Endothelial cell of umbilical vein (primary cell): ENCODE measurements around the gene SPDYE4. TPM values are rescaled to one million over a fixed set of nuclear protein-coding genes. Genes with fewer than 3 reads are reported as not detected.

Experiments used
- BruUV-seq: library from RNA; stranded (reverse); fragments of 400-500 nt; replicated peaks from 2 replicates; lab custom pipeline; 2021; lab: Mats Ljungman, UMichigan
- CTCF ChIA-PET: fragments of 300-600, 350-600 bp; sonication (Branson Sonifier 250); formaldehyde crosslinking; loops from one replicate; lab custom pipeline; 2021; ENCODE audit warnings: antibody characterized with exemption, inconsistent platforms; lab: Charles Lee
- POLR2A ChIA-PET: fragments of 300-600, 350-600 bp; sonication (Branson Sonifier 250); formaldehyde crosslinking; loops from one replicate; lab custom pipeline; 2021; ENCODE audit warnings: antibody characterized with exemption, inconsistent platforms; lab: Charles Lee
- DNase-seq: peaks from one replicate; pipeline ENCODE4 v3.0.0-alpha.2; 2011; ENCODE audit warnings: low read depth, low spot score
- FAIRE-seq: peaks from 2 replicates; lab custom pipeline; 2011; peaks lifted over from hg19 to GRCh38; lab: Jason Lieb, UNC
- H2AFZ ChIP-seq: 2 replicates; pipeline ENCODE4 v1.6.0; 2012; ENCODE audit warnings: low read depth, low read length, control low read depth, inconsistent platforms
- H3K27ac ChIP-seq: 2 replicates; pipeline ENCODE4 v1.5.1; 2011; ENCODE audit warnings: low read depth, mild to moderate bottlenecking, control low read depth, low read length, moderate library complexity; ENCODE audit not compliant: insufficient read depth
- H3K27me3 ChIP-seq, 2 experiments: 2 replicates each; pipeline versions ENCODE4 v1.6.0 to v1.6.1; 2011; ENCODE audit warnings: low read length in 2 of 2, mixed read lengths in 1 of 2; ENCODE audit not compliant: control insufficient read depth in 2 of 2, insufficient read depth in 2 of 2
- H3K36me3 ChIP-seq, 2 experiments: 2 replicates in 1 of 2; 3 replicates in 1 of 2; pipeline ENCODE4 v1.5.1; 2011; ENCODE audit warnings: low read length in 2 of 2, mild to moderate bottlenecking in 1 of 2, moderate library complexity in 1 of 2; ENCODE audit not compliant: control insufficient read depth in 2 of 2, insufficient read depth in 2 of 2; ENCODE audit errors: extremely low read depth in 1 of 2
- H3K4me1 ChIP-seq: 3 replicates; pipeline ENCODE4 v1.5.1; 2011; ENCODE audit warnings: mild to moderate bottlenecking, low read length; ENCODE audit not compliant: control insufficient read depth, insufficient read depth; ENCODE audit errors: extremely low read depth
- H3K4me2 ChIP-seq: 2 replicates; pipeline ENCODE4 v1.6.1; 2011; ENCODE audit warnings: low read length, control low read depth, mixed read lengths; ENCODE audit not compliant: insufficient read depth
- H3K4me3 ChIP-seq, 3 experiments: fragments of 200-600 bp in 1 of 3; sonication (generic), shearing (Covaris generic) in 1 of 3; replicated peaks in 1 of 3; 2 replicates each; pipeline ENCODE4 v1.5.1; 2011 to 2016; ENCODE audit warnings: control low read depth in 3 of 3, low read length in 3 of 3, mild to moderate bottlenecking in 2 of 3, inconsistent platforms in 1 of 3, low read depth in 1 of 3, moderate library complexity in 1 of 3; ENCODE audit not compliant: insufficient read depth in 1 of 3
- H3K79me2 ChIP-seq: 2 replicates; pipeline ENCODE4 v1.6.0; 2012; ENCODE audit warnings: low read length, inconsistent platforms; ENCODE audit not compliant: control insufficient read depth, insufficient read depth
- H3K9ac ChIP-seq: replicated peaks from 2 replicates; pipeline ENCODE3; 2011; ENCODE audit warnings: low read length, control low read depth; ENCODE audit not compliant: insufficient read depth; ENCODE audit errors: extremely low read depth
- H3K9me1 ChIP-seq: replicated peaks from 3 replicates; pipeline ENCODE4 v1.6.0; 2011; ENCODE audit warnings: mild to moderate bottlenecking, low read length; ENCODE audit not compliant: control insufficient read depth, insufficient read depth; ENCODE audit errors: extremely low read depth
- H3K9me3 ChIP-seq: replicated peaks from 2 replicates; pipeline ENCODE4 v1.5.1; 2012; ENCODE audit warnings: low read length, inconsistent platforms; ENCODE audit not compliant: control insufficient read depth, insufficient read depth
- H4K20me1 ChIP-seq: replicated peaks from 2 replicates; pipeline ENCODE3; 2011; ENCODE audit warnings: mild to moderate bottlenecking, low read length; ENCODE audit not compliant: control insufficient read depth, insufficient read depth; ENCODE audit errors: extremely low read depth
- FOS ChIP-seq: IDR thresholded peaks from 2 replicates; pipeline ENCODE4 v1.6.1; 2011; ENCODE audit warnings: mild to moderate bottlenecking, low read length, moderate library complexity, borderline replicate concordance; ENCODE audit not compliant: insufficient read depth
- GATA2 ChIP-seq: IDR thresholded peaks from 2 replicates; pipeline ENCODE4 v1.7.0; 2011; ENCODE audit warnings: low read depth, mild to moderate bottlenecking, moderate library complexity, mixed read lengths, low read length; ENCODE audit not compliant: insufficient read length, insufficient read depth
- JUN ChIP-seq: IDR thresholded peaks from 2 replicates; pipeline ENCODE4 v1.6.1; 2011; ENCODE audit warnings: borderline replicate concordance, low read depth; ENCODE audit not compliant: insufficient read length, insufficient read depth
- POLR2A ChIP-seq: IDR thresholded peaks from 2 replicates; pipeline ENCODE4 v1.6.1; 2012; ENCODE audit warnings: low read depth, mild to moderate bottlenecking, control low read depth, low read length
- POLR2AphosphoS5 ChIP-seq: IDR thresholded peaks from 2 replicates; pipeline ENCODE4 v1.6.1; 2012; ENCODE audit warnings: low read depth, mild to moderate bottlenecking, control low read depth, low read length, moderate library complexity; ENCODE audit not compliant: insufficient read depth
- dilution Hi-C: fragments of 300-500 bp; cut with MboI; formaldehyde crosslinking; loops from one replicate; pipeline ENCODE4 v1.15.0; 2019; ENCODE audit warnings: low sequenced_read_pairs; ENCODE audit not compliant: extremely low pct_ligation_motif_present
- intact Hi-C: fragments of 100-400 bp; cut with micrococcal nuclease; formaldehyde crosslinking; loops from one replicate; pipeline ENCODE4 v1.10.0; 2022
- polyA plus RNA-seq, 4 experiments: library from polyadenylated mRNA; depleted of rRNA in 3 of 4; stranded (reverse) in 3 of 4; unstranded in 1 of 4; fragments of >200 nt; gene quantifications; 2 replicates each; pipeline versions ENCODE4 v1.2.1 to v1.2.3, GENCODE V29; 2011 to 2012; ENCODE audit warnings: missing spikeins in 1 of 4
- total RNA-seq: library from RNA; stranded (reverse); gene quantifications from 2 replicates; pipeline ENCODE4 v1.2.3, GENCODE V29; 2021
- TF ChIP-seq, protein P1 (sequence below): IDR thresholded peaks from 2 replicates; pipeline ENCODE4 v1.6.1; 2011; ENCODE audit not compliant: insufficient read depth, insufficient read length

Gene SPDYE4
- total and polyA plus RNA-seq, 2 donors (not counting 3 experiments of a cell fraction or from before 2014, with no cell fraction given) = not detected

DNA sequence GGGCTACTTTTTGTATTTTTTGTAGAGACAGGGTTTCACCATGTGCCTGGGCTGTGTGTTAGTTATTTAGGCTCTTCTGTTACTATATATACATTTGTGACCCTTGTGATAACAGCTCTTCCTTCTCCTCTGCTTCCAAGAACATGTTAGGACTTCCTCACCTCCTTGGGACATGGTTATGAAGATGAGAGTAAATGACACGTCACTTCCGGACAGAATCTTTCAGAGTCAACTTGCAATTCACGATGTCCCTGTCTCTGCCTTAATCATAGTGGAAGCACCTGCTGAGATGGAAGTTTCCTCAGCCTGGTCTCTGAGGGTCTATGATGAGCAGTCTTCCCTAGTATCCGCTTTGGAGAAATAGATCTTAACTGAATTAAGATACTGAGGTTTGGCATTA, 56.6 kb downstream of the SPDYE4 start:
- dilution Hi-C loops (no loop called here), intact Hi-C loops (no loop called here)
- H3K4me1 ChIP-seq = peaks cover 6% of the 10 kb centered on the region
- POLR2A ChIA-PET = no interaction called here
- no peak overlapping the region for H3K4me3 ChIP-seq
- H3K27ac ChIP-seq = no peak overlapping the region
- H3K36me3 ChIP-seq = no peaks in the 10 kb centered on the region
- H4K20me1 ChIP-seq = no peaks in the 10 kb centered on the region
- BruUV-seq = no TSS peak
- no peak overlapping the region for H3K4me2 ChIP-seq
- CTCF ChIA-PET = interaction anchor here (1.0 kb wide), 1 partner anchor 9 kb away, joined by 3 read pairs; no protein-coding TSS in a partner anchor
- DNase-seq = no peak
- peaks cover 3 to 8% of the 10 kb centered on the region in 2 experiments for H3K27me3 ChIP-seq
- no peak overlapping the region for H2AFZ ChIP-seq
- no peaks in the 10 kb centered on the region for H3K79me2 ChIP-seq
- no peaks in the 10 kb centered on the region for H3K9me3 ChIP-seq
- FAIRE-seq = no peak
- H3K9me1 ChIP-seq = no peaks in the 10 kb centered on the region
- H3K9ac ChIP-seq = no peak overlapping the region
- no peak for TF ChIP-seq POLR2A
- no peak for TF ChIP-seq FOS
- no peak for TF ChIP-seq GATA2
- no peak for TF ChIP-seq JUN
- TF ChIP-seq POLR2AphosphoS5 = no peak
- TF ChIP-seq, protein P1, sequence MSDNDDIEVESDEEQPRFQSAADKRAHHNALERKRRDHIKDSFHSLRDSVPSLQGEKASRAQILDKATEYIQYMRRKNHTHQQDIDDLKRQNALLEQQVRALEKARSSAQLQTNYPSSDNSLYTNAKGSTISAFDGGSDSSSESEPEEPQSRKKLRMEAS = no peak

DNA sequence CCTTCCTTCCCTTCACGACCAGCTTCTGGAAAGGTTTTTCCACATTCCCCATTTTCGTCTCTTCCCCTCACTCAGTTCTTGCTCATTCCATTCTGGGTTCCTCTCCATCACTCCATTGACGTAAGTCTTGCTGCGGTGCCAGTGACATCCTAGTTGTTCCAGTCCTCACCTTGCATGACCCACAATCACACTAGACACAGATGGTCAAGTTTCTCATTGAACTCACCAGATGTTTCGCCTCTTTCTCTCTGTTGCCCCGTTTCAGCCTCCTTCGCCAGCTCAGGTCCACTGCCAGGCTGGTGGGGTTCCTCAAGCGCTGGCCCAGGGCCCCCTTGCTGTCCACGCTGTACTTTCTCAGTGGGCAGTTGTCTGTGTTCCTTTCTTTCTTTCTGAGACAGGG, 57.1 kb downstream of the SPDYE4 start:
- peaks cover 6% of the 10 kb centered on the region for H3K4me1 ChIP-seq
- no peaks in the 10 kb centered on the region for H3K36me3 ChIP-seq
- intact Hi-C loops (no loop called here), dilution Hi-C loops (no loop called here)
- CTCF ChIA-PET = interaction anchor here (1.0 kb wide), 1 partner anchor 9 kb away, joined by 3 read pairs; no protein-coding TSS in a partner anchor
- H2AFZ ChIP-seq = no peak overlapping the region
- BruUV-seq = no TSS peak
- no peaks in the 10 kb centered on the region for H3K79me2 ChIP-seq
- no peaks in the 10 kb centered on the region for H3K9me3 ChIP-seq
- DNase-seq (no peak), FAIRE-seq (no peak)
- TF ChIP-seq POLR2A = no peak
- no peaks in the 10 kb centered on the region for H3K9me1 ChIP-seq
- peaks cover 3 to 8% of the 10 kb centered on the region in 2 experiments for H3K27me3 ChIP-seq
- no peak overlapping the region for H3K27ac ChIP-seq
- no peak overlapping the region for H3K4me2 ChIP-seq
- H3K4me3 ChIP-seq = no peak overlapping the region
- no peak overlapping the region for H3K9ac ChIP-seq
- H4K20me1 ChIP-seq = no peaks in the 10 kb centered on the region
- POLR2A ChIA-PET = no interaction called here

Other genes starting within 250 kb of the SPDYE4 start
- gene MYH10, start 127.8 kb downstream of the SPDYE4 start, total RNA-seq = 195 and 232 TPM in 2 replicates
- 60.5 and 73.4 TPM in 2 replicates for gene MYH10, start 127.8 kb downstream of the SPDYE4 start, polyA plus RNA-seq
- not detected in 2 replicates for gene CCDC42, start 13.7 kb downstream of the SPDYE4 start, total RNA-seq
- gene CCDC42, start 13.7 kb downstream of the SPDYE4 start, polyA plus RNA-seq = not detected in 2 replicates
- not detected in 2 replicates for gene MFSD6L, start 40.8 kb upstream of the SPDYE4 start, total RNA-seq
- not detected in 2 replicates for gene MFSD6L, start 40.8 kb upstream of the SPDYE4 start, polyA plus RNA-seq
- not detected in 2 replicates for gene PIK3R6, start 109.1 kb upstream of the SPDYE4 start, total RNA-seq
- gene PIK3R6, start 109.1 kb upstream of the SPDYE4 start, polyA plus RNA-seq = not detected in 2 replicates
- not detected in 2 replicates for gene PIK3R5, start 207.2 kb upstream of the SPDYE4 start, total RNA-seq
- gene PIK3R5, start 207.2 kb upstream of the SPDYE4 start, polyA plus RNA-seq = not detected in 2 replicates